ENCODE data around the gene ZNF19. TPM values are rescaled to one million over a fixed set of nuclear protein-coding genes. Genes with fewer than 3 reads are reported as not detected.

ZNF19 gene
- total and polyA plus RNA-seq, 9 of the 15 experiments (the other 6 are each of a cell fraction or from before 2014, with no cell fraction given): 1.2 to 2.8 (median 1.8) TPM

- TF ChIP-seq ZZZ3 (IDR thresholded peaks at IDR 0.05): no peak
- peak; percentile 72 to 89; a peak in 3 of 4 replicates for TF ChIP-seq KDM1A (IDR thresholded peaks at IDR 0.05)
- no peak; the same call in 1 of the 2 replicates for TF ChIP-seq ZNF76 (CRISPR knock-in tag; IDR thresholded peaks at IDR 0.05; ENCODE audit: borderline replicate concordance)
- no peak for TF ChIP-seq RBFOX2 (IDR thresholded peaks at IDR 0.05; ENCODE audit: low read depth, low read length)
- no peak for TF ChIP-seq ATF1 (CRISPR knock-in tag; IDR thresholded peaks at IDR 0.05)
- TF ChIP-seq ATF1 (tag; IDR thresholded peaks at IDR 0.05): no peak
- no peak for TF ChIP-seq ZNF263 (CRISPR knock-in tag; IDR thresholded peaks at IDR 0.05; ENCODE audit: borderline replicate concordance)
- 0 out of 2 replicates have a peak, but pooled peaks have one; percentile 22 for TF ChIP-seq SP1 (CRISPR knock-in tag; IDR thresholded peaks at IDR 0.05)
- no peak for TF ChIP-seq DEAF1 (CRISPR knock-in tag; IDR thresholded peaks at IDR 0.05)
- TF ChIP-seq ILF3 (IDR thresholded peaks at IDR 0.05; ENCODE audit: borderline replicate concordance): no peak
- no peak for TF ChIP-seq ILK (tag; IDR thresholded peaks at IDR 0.05; ENCODE audit: borderline replicate concordance, low read depth)
- no peak for TF ChIP-seq ZNF217 (CRISPR knock-in tag; IDR thresholded peaks at IDR 0.05)
- 0 out of 2 replicates have a peak, but pooled peaks have one; percentile 28 for TF ChIP-seq MYC (IDR thresholded peaks at IDR 0.05; ENCODE audit: low read depth, low read length)
- no peak for TF ChIP-seq MYC (CRISPR knock-in tag; IDR thresholded peaks at IDR 0.05; ENCODE audit: borderline replicate concordance, low read depth)
- TF ChIP-seq SRSF1 (IDR thresholded peaks at IDR 0.05; ENCODE audit: low read depth, low read length): no peak
- no peak for TF ChIP-seq LCOR (CRISPR knock-in tag; IDR thresholded peaks at IDR 0.05)
- no peak for TF ChIP-seq ZNF224 (CRISPR knock-in tag; IDR thresholded peaks at IDR 0.05)
- no peak for TF ChIP-seq NR3C1 (CRISPR knock-in tag; IDR thresholded peaks at IDR 0.05)
- TF ChIP-seq E2F8 (IDR thresholded peaks at IDR 0.05; ENCODE audit: low read depth, partially characterized antibody): no peak
- no peak for TF ChIP-seq RBM39 (optimal IDR thresholded peaks at IDR 0.05; ENCODE audit: low read depth, low read length)
- no peak for TF ChIP-seq CTCF (IDR thresholded peaks at IDR 0.05 in 2 of 3, conservative IDR thresholded peaks at IDR 0.05 in 1 of 3; ENCODE audit: insufficient read depth in 2 of 3, low read depth in 1 of 3, low read length in 3 of 3)
- TF ChIP-seq ZNF584 (CRISPR knock-in tag; IDR thresholded peaks at IDR 0.05; ENCODE audit: low read depth): peak; percentile 85
- TF ChIP-seq CBX5 (IDR thresholded peaks at IDR 0.05; ENCODE audit: borderline replicate concordance, low read depth): no peak
These were observed 58.4 kb downstream of the ZNF19 start (continued) for GRCh38 chr16:71430744-71431143.
